Measurements from ENCODE around the gene PDE9A. TPM values are rescaled to one million over a fixed set of nuclear protein-coding genes. Genes with fewer than 3 reads are reported as not detected.

PDE9A gene
- total RNA-seq, 1 donor = 9.5 TPM

- DNase-seq (ENCODE audit: low read depth) = no peak
- TF ChIP-seq CTCF (IDR thresholded peaks at IDR 0.05; ENCODE audit: insufficient read depth, low read depth, low read length) = no peak
- no peak overlapping the region for H3K4me3 ChIP-seq (ENCODE audit: low read depth, low read length)
These were observed 105.5 kb downstream of the PDE9A start for GRCh38 chr21:42758721-42759593.

GRCh38 chr21:42759594-42759927, 106.1 kb downstream of the PDE9A start:
- TF ChIP-seq CTCF (IDR thresholded peaks at IDR 0.05; ENCODE audit: insufficient read depth, low read depth, low read length) = no peak
- DNase-seq (ENCODE audit: low read depth) = no peak
- H3K4me3 ChIP-seq (ENCODE audit: low read depth, low read length) = no peak overlapping the region

DNA sequence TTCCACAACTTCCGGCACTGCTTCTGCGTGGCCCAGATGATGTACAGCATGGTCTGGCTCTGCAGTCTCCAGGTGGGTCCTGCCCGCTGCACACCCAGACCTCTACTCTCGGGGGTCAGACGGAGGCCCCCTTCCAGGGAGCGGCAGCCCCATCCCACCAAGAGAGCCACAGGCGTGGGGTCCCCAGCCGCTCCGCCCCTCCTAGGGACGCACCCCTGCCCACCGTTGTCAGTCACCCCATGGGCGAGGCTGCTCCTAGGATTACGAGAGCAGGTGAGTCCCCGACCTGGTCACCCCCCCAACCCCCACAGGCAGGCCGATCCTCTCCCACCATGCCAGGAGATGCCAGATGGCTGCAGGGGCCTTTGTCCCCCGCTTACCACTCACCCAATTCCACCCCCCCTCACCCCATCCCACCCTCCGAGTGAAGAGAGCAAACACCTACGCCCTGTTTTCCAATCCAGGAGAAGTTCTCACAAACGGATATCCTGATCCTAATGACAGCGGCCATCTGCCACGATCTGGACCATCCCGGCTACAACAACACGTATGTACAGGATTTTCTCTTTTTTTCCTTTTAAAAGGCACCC, 107.0 kb downstream of the PDE9A start:
- TF ChIP-seq CTCF (IDR thresholded peaks at IDR 0.05; ENCODE audit: insufficient read depth, low read depth, low read length) = no peak
- no peak for DNase-seq (ENCODE audit: low read depth)

DNA sequence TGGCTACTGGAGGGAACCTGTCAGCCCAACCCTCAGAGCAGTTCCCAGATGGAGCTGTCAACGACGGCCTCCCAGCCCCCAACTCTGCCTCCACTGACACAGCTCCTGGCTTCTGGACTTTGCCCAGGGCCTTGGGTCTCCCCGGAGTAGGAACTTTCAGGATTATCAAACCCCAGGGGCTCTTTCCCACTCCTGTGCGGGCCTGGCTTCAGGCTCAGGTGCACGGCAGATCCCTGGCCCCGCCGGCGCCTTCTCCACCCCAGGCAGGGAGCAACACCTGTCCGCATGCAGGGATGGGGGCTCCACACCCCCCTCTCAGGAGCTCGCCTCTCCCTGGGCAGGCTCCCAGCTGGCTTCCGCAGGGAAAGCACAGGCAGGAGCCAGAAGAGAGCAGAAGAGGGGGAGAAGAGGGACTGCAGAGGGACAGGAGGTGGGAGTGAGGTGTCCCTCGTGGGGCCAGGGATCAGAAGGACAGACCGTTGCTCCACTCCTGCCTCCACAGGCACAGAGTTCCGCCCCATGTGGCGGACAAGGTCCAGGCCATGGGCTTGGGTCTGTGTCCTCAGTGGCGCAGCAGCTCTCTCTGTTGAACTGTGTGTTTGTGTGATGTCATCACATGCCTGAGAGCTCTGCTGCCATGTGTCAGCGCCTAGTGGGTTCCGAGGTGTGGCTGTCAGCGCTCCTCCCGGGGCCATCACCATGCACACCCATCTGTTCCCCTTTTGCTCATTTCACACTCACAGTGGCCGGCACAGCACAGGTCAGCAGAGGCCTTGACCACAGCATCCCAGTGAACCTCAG, 107.7 kb downstream of the PDE9A start:
- H3K4me3 ChIP-seq (ENCODE audit: low read depth, low read length) = no peak overlapping the region
- no peak for DNase-seq (ENCODE audit: low read depth)
- TF ChIP-seq CTCF (IDR thresholded peaks at IDR 0.05; ENCODE audit: insufficient read depth, low read depth, low read length) = no peak

More for the DNA sequence above, 107.0 kb downstream of the PDE9A start:
- no peak overlapping the region for H3K4me3 ChIP-seq (ENCODE audit: low read depth, low read length)

DNA sequence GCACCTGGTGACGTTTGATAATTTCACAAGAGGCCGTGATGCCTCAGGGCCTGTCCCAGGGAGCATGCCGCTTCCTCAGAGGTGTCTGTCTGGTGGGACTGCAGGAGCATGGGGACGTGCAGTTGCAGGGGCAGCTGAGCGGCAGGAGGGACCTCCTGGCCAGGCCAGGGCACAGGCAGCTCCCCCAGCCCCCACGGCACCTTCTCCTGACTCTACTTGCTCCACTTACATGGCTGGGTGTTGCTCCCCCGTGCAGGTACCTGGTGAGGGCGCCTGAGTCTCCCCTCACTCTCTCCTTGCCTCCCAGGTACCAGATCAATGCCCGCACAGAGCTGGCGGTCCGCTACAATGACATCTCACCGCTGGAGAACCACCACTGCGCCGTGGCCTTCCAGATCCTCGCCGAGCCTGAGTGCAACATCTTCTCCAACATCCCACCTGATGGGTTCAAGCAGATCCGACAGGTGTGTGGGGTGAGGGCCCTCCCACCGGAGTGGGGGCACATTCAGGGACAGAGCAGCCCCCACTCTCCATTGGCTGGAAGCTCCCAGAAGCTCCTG, 108.4 kb downstream of the PDE9A start:
- no peak for TF ChIP-seq CTCF (IDR thresholded peaks at IDR 0.05; ENCODE audit: insufficient read depth, low read depth, low read length)
- H3K4me3 ChIP-seq (ENCODE audit: low read depth, low read length) = no peak overlapping the region
- no peak for DNase-seq (ENCODE audit: low read depth)

GRCh38 chr21:42763581-42764442, 110.4 kb downstream of the PDE9A start:
- H3K4me3 ChIP-seq (ENCODE audit: low read depth, low read length) = no peak overlapping the region
- DNase-seq (ENCODE audit: low read depth) = no peak
- TF ChIP-seq CTCF (IDR thresholded peaks at IDR 0.05; ENCODE audit: insufficient read depth, low read depth, low read length) = no peak
